Neural progenitor cell (in vitro differentiated cells): ENCODE data around the gene RBM47.

Experiments used
- CTCF ChIP-seq: fragments of 200-600 bp; sonication (generic); IDR thresholded peaks from 2 replicates; pipeline ENCODE4 v1.5.1; 2017; ENCODE audit warnings: antibody characterized with exemption, mild to moderate bottlenecking
- EZH2 ChIP-seq: fragments of 200-600 bp; sonication (generic); IDR thresholded peaks from 2 replicates; pipeline ENCODE4 v1.6.1; 2017; ENCODE audit warnings: antibody characterized with exemption, mild to moderate bottlenecking, moderate library complexity

DNA sequence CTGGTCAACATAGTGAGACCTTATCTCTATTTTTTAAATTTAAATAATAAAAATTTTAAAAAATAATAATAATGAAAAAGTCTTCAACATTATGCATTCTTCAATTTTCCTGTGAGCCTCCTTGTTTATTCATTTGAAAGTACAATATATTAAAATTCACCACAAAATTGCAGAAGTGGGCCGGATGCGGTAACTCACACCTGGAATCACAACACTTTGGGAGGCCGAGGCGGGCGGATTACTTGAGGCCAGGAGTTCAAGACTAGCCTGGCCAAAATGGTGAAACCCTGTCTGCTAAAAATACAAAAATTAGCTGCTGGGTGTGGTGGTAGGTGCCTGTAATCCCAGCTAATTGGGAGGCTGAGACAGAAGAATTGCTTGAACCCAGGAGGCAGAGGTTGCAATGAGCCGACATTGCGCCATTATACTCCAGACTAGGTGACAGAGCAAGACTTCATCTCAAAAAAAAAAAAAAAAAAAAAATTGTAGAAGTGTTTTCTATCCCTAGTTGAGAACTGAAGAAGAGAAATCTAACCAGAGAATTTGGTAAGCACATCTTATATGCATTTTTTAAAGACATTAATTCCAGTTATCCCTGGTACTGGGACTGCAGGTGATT, 56.9 kb downstream of the RBM47 start:
- TF ChIP-seq EZH2: no peak
- no peak for TF ChIP-seq CTCF
